ENCODE results near the gene MAP3K7CL. TPM values are rescaled to one million over a fixed set of nuclear protein-coding genes. Genes with fewer than 3 reads are reported as not detected.
"Not testable (repeated sequence)": the region's sequence is repeated elsewhere in the genome, so short reads cannot be mapped to it uniquely, and the experiment has no call there.

MAP3K7CL gene
- total RNA-seq, 2 donors from 2014 or later, result 4.0 to 4.4 TPM

DNA sequence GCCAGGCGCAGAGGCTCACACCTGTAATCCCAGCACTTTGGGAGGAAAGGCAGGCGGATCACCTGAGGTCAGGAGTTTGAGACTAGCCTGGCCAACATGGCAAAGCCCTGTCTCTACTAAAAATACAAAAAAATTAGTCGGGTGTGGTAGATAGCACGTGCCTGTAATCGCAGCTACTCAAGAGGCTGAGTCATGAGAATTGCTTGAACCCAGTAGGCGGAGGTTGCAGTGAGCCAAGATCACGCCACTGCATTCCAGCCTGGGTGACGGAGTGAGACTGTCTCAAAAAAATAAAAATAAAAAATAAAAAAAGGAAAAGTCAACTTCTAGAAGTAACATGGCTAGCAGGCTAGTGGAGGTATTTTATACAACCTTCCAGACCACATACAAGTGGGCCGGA is 32.4 kb downstream of the MAP3K7CL start:
- not testable (repeated sequence) for ATAC-seq, DNase-seq
- intact Hi-C loops (cut with DNase I, micrococcal nuclease), result loop anchor here in 1 of 2 donors (5.0 to 10.0 kb wide), 2 partner anchors 68 to 184 kb away; no protein-coding TSS in a partner anchor

DNA sequence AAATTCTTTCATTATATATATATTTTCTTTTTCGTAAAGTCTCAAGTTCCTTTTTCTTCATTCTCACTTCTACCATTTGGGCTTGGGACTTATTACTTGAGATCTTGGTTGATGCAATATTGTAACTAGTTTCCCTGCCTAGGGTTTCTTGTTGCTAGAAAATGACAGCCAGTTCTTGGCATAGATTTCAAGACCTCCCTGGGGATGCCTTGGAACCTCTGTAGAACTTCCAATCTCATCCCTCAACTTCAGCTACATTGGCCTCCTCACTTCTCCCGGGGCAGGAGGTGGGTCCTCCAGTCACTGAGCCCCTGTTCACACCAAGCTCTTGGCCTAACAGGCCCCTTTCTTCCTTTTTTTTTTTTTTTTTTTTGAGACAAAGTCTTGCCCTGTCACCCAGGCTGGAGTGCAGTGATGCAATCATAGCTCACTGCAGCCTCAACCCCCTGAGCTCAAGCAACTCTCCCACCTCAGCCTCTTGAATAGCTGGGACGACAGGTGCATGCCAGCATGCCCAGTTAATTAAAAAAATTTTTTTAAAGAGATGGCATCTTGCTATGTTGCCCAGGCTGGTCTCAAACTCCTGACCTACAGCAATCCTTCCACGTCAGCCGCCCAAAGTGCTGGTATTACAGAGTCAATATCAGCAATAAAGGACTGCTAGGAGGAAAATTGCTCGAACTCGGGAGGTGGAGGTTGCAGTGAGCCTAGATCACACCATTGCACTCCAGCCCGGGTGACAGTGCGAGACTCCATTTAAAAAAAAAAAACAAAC is 33.1 kb downstream of the MAP3K7CL start:
- DNase-seq (no peak), ATAC-seq (no peak)
- intact Hi-C loops (cut with DNase I, micrococcal nuclease), result loop anchor here in 1 of 2 donors (5.0 to 10.0 kb wide), 2 partner anchors 69 to 184 kb away; no protein-coding TSS in a partner anchor

DNA sequence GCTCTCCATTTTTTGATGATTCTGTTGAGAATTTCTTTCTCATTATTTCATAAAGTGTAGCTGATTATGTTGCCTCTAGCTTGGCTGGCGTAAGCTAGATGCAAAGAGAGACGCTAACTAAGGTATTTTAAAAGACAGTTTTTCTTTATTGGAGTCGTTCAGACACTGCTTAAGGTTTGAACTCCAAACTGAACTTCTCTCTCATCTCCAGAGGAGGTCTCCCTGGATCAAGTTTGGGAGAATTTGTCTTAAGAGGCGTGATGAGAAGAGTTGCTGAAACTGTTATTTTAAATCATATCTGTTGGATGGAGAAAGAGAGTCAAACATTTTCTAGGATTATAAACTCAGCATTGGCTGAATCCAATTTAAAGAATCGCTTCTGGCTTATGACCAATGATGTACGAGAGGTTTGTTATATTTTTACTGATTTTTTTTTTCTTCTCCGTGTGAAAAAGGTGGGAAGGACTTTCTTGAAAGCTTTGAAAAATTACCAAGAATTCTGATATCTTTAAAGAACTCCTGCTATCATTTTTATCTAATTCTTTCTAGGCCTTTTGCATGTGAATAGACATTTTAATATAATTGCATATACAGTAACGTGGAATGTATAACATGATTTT is 34.0 kb downstream of the MAP3K7CL start:
- DNase-seq, result no peak
- intact Hi-C loops (cut with DNase I, micrococcal nuclease), result loop anchor here in 1 of 2 donors (5.0 to 10.0 kb wide), 2 partner anchors 70 to 183 kb away; no protein-coding TSS in a partner anchor
- peak; percentile 89 for ATAC-seq

DNA sequence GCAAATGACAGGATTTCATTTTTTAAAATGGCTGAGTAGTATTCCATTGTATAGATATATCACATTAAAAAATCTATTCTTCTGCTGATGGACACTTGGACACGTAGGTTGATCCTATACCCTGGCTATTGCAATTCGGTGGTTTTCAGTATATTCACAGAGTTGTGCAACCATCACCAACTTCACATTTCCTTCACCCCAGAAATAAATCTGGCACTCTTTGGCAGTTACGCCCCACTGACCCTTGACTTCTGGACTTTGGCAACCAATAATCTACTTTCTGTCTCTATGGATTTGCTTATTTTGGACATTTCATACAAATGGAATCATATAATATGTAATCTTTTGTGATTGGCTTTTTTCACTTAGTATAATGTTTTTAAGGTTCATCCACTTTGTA is 35.9 kb downstream of the MAP3K7CL start:
- ATAC-seq, result no peak
- intact Hi-C loops (cut with DNase I, micrococcal nuclease), result loop anchor here in 1 of 2 donors (5.0 to 10.0 kb wide), 2 partner anchors 72 to 206 kb away; no protein-coding TSS in a partner anchor

DNA sequence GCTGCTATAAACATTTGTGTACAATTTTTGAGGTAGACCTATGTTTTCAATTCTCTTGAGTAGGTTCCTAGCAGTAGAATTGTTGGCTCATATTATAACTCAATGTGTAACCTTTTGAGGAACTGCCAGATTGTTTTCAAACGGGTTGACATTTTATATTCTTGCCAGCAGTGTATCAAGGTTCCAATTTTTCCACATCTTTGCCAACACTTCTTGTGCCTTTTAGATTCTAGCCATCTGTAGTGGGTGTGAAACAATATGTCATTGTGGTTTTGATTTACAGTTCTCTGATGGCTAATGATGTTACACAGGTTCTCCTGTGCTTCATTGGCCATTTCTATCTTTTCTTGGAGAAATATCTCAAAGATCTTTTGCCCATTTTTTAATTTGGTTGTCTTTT is 36.4 kb downstream of the MAP3K7CL start:
- intact Hi-C loops (cut with DNase I, micrococcal nuclease), result loop anchor here in 1 of 2 donors (5.0 to 10.0 kb wide), 2 partner anchors 72 to 205 kb away; no protein-coding TSS in a partner anchor

More for the DNA sequence above, 35.9 kb downstream of the MAP3K7CL start:
- no peak for DNase-seq

DNA sequence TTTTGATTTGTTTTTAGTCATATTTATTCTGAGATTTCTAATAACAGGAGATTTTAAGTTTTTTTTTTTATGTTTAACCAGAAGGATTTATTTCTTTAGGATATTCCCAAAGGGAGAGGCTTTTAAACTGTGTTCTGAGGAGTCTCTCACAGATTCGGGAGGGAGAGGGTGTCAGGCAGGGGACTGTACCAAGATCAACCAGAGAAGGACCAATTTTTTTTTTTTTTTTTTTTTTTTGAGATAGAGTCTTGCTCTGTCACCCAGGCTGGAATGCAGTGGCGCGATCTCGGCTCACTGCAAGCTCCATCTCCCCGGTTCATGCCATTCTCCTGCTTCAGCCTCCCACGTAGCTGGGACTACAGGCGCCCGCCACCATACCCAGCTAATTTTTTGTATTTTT is 37.0 kb downstream of the MAP3K7CL start:
- not testable (repeated sequence) for ATAC-seq, DNase-seq
- intact Hi-C loops (cut with DNase I, micrococcal nuclease), result loop anchor here in 1 of 2 donors (5.0 to 10.0 kb wide), 2 partner anchors 73 to 205 kb away; no protein-coding TSS in a partner anchor

More for the DNA sequence above, 36.4 kb downstream of the MAP3K7CL start:
- no peak for DNase-seq
- ATAC-seq, result no peak

DNA sequence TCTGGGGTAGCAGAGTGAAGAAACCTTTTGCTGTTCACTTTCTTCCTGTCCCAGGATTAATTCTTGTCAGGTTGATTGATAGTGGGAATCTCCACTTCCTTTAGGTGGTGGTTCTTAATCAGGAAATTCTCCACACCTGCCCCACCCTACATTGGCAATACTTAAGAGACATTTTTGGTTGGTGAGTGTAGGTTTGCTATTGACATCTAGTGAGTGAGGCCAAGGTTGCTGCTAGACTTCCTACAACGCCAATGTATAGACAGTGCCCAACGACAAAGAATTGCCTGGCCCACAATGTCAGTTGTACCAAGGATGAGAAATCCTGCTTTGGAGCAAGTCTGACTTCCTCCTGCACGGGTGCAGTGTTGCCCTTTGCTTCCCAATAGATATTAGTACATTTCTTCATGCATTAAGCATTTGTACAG is 38.5 kb downstream of the MAP3K7CL start:
- ATAC-seq (peak; percentile 80), DNase-seq (no peak)
- intact Hi-C loops (cut with DNase I, micrococcal nuclease), result loop anchor here in 1 of 2 donors (5.0 to 10.0 kb wide), 2 partner anchors 74 to 203 kb away; no protein-coding TSS in a partner anchor

DNA sequence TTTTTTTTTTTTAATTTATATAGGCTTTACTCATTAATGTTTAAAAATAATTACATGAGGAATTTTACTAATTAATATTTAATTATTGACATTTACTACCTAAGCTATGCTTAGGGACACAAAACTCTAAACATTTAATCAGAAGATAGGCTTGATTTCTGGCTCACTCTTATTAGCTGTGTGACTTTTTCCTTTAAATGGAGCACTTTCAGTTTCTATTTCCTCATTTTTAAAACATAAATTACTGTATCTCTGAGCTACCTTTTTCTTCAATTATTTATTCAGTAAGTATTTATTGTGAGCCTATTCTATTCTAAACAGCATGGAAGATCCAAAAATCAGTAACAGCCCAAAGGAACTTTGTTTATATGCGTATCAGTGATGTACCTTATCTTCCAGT is 40.5 kb downstream of the MAP3K7CL start:
- intact Hi-C loops (cut with DNase I, micrococcal nuclease), result no loop called here
- no peak for DNase-seq
- no peak for ATAC-seq

DNA sequence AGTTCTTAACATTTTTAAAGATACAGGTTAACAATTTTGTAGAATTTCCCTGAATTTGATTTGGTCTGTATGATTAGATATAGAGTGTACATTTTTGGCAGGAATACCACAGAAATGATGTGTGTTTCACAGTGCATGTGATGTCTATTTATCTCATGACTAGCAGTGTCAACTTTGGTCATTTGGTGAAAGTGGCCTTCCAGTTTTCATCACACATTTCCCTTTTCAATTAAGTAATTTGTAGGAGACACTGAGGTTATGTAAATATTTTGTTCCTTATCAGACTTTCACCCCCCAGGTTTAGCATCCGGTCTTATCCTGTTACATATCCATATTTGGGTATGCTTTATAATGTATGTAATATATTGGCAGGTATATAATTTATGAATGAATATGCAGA is 41.8 kb downstream of the MAP3K7CL start:
- intact Hi-C loops (cut with DNase I, micrococcal nuclease), result no loop called here

DNA sequence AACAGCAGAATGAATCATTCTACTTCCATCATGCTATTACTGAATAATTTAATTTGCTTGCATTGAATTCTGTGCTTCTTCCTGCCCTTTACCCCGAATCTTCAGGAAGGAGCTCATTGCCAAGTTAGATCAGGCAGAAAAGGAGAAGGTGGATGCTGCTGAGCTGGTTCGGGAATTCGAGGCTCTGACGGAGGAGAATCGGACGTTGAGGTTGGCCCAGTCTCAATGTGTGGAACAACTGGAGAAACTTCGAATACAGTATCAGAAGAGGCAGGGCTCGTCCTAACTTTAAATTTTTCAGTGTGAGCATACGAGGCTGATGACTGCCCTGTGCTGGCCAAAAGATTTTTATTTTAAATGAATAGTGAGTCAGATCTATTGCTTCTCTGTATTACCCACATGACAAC is 44.2 kb downstream of the MAP3K7CL start:
- ATAC-seq, result no peak
- intact Hi-C loops (cut with DNase I, micrococcal nuclease), result no loop called here
- DNase-seq, result no peak

More for the DNA sequence above, 41.8 kb downstream of the MAP3K7CL start:
- DNase-seq, result no peak
- ATAC-seq, result no peak

DNA sequence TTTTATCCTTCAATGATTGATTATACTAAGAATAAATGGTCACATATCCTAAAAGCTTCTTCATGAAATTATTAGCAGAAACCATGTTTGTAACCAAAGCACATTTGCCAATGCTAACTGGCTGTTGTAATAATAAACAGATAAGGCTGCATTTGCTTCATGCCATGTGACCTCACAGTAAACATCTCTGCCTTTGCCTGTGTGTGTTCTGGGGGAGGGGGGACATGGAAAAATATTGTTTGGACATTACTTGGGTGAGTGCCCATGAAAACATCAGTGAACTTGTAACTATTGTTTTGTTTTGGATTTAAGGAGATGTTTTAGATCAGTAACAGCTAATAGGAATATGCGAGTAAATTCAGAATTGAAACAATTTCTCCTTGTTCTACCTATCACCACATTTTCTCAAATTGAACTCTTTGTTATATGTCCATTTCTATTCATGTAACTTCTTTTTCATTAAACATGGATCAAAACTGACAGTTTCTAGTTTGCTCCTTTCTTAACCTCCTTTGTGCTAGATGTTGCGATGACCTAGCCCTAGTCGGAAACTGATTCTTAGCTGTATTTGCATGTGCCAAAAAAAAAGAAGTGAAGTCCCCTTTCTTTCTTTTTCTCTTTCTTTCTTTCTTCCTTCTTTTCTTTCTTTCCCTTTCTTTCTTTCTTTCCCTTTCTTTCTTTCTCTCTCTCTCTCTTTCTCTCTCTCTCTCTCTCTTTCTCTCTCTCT is 45.1 kb downstream of the MAP3K7CL start:
- peak; percentile 35 for ATAC-seq

DNA sequence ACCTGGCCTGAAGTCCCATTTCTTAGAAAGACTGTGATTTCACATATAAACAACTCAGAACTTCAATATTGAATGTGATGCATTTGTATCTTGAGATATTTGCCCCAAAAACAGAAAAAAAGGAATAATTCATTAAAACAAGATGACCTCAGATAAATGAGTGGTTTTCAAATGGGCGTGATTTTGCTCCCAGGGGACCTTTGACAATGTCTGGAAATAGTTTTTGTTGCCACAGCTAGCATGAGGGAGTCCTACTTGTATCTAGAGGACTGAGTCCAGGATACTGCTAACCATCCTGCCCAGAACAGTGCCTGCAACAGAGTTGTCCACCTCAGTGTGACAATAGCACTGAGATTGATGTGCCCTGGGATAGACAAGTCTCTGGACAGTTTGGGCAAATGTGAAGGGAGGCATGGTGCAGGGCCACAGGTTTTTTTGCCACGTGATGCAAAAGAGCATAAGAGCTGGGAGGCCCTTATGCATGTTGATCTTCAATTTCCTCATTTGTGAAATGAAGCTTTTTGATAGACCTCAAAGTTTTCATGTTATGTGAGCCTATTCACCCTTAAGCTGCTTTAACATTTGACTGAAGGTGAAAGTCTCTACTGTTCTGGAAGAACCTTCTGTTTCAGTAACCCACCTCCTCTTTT is 46.2 kb downstream of the MAP3K7CL start:
- DNase-seq (no peak), ATAC-seq (no peak)
- intact Hi-C loops (cut with DNase I, micrococcal nuclease), result no loop called here

More for the DNA sequence above, 45.1 kb downstream of the MAP3K7CL start:
- no peak for DNase-seq
- intact Hi-C loops (cut with DNase I, micrococcal nuclease), result no loop called here

DNA sequence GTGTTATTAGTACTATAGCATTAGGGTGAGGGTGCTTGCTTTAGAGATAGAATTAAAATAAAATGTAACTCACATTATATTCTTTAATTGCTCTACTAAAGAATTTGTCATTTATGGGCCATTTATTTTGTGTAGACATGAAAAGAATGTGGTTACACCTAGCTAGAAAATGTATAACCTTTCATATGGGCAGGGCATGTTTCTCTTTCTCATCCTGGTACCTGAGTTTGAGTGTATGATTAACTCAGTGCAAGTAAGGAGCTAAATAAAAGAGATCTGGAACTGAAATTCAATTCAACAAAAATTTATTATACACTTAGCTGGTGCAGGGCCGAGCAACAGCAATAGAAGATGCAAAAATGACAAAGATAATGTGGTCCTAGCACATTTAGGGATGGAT is 47.4 kb downstream of the MAP3K7CL start:
- DNase-seq, result no peak
- intact Hi-C loops (cut with DNase I, micrococcal nuclease), result no loop called here
- ATAC-seq, result peak; percentile 86

DNA sequence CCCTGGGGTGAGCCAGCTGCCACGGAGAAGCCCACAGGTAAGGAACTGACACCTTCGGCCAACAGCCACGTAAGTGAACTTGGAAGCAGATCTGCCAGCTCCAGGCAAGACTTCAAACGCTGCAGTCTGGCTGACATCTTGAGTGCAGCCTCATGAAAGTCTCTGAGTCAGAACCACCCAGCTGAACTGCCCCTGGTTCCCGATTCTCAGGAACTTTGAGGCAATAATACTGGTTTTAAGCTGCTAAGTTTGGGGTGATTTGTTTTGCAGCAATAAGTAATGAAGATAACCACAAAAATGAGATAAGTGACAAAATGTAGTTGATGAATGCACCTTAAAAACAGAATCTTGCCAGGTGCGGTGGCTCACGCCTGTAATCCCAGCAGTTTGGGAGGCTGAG is 48.5 kb downstream of the MAP3K7CL start:
- no peak for DNase-seq
- intact Hi-C loops (cut with DNase I, micrococcal nuclease), result no loop called here

DNA sequence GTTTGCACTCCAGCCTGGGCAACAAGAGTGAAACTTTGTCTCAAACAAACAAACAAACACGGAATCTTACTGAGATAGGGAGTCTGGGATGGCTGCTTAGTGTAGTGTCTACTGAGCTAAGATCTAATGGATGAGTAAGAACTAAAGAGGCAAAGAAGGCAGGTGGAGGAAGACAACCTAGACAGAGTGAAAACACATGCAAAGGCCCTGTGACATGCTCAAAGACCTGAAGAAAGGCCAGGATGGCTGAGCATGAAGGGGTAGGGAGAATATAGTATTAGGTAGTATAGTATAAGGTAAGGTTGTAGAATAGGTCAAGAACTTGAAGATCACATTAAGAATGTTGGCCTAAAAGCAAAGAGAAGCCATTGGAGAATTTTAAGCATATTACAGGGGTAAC is 49.1 kb downstream of the MAP3K7CL start:
- intact Hi-C loops (cut with DNase I, micrococcal nuclease), result no loop called here
- ATAC-seq, result no peak
- DNase-seq, result no peak

More for the DNA sequence above, 48.5 kb downstream of the MAP3K7CL start:
- no peak for ATAC-seq

DNA sequence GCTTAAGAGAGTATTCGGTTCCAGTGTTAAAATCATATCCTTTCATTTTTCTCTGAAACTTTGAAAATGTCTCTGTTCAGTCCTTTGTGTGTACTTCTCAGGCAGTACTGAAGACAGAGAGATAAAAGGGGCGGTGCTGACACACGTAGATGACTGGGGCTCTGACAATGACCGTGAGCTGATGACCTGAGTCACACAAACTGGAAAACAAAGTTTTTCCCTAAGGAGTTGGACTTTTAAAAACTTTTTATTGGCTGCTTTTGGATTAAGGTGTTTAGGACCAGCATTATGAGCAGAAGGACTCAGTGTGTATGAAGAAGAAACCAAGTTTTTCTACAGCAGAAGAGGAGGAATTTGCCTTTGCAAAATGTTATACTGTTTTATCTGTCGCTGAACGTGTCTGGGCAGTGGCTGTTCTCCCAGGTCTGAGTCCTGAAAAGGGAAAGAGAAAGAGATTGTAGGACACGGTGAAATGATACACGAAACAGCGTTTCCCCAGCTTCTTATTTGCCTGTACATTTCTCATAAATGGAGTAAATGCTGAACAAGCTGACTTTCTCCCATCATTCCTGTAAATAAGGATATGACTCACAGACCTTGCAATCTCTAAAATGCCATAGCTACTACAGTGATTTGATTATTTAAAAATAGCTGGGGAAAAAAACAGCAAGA is 51.5 kb downstream of the MAP3K7CL start:
- DNase-seq (no peak), ATAC-seq (peak; percentile 75)
- intact Hi-C loops (cut with DNase I, micrococcal nuclease), result no loop called here

DNA sequence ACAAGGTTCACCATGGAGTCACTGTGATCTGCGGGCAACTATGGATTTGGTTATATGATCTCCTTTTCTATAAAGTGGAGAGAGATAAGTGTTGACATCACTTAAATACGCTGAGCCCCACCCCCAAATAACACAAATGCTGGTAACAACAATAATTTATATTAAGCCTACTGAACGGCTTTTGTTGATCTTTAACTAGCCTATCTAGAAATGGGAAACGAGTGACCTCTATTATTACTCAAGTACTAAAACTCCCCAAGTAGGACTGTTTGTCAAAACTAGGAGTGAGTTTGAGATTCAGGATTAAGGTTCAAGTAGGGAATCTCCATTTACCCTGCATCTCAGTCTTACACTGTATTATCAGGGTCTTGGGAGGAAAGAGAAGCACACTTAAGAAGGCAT is 52.2 kb downstream of the MAP3K7CL start:
- ATAC-seq, result no peak
- intact Hi-C loops (cut with DNase I, micrococcal nuclease), result no loop called here
- DNase-seq, result no peak

DNA sequence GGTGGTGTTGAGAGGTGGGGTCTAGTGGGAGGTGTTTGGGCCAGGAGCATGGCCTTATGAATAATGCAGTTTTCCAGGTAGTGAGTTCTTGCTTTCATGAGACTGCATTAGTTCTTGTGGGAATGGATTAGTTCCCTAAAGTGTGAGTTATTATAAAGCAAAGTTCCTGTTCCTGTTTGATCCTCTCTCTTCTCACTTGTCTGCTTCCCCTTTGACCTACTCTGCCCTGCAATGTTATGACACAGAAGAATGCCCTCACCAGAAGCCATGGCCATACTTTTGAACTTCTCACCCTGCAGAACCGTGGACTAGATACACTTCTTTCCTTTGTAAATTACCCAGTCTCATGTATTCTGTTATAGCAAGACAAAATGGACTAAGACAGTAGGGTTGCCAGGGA is 53.6 kb downstream of the MAP3K7CL start:
- intact Hi-C loops (cut with DNase I, micrococcal nuclease), result no loop called here

More for the DNA sequence above, 53.6 kb downstream of the MAP3K7CL start:
- no peak for DNase-seq
- ATAC-seq, result peak; percentile 63
